ENCODE measurements around the gene LRP5. TPM values are rescaled to one million over a fixed set of nuclear protein-coding genes. Genes with fewer than 3 reads are reported as not detected.

The LRP5 gene
- total RNA-seq, 1 experiment from 2014 or later: 55.2 TPM

GRCh38 chr11:68448604-68449011, 136.2 kb downstream of the LRP5 start:
- RAD21 ChIA-PET (ENCODE audit: low non-redundant PET in 1 of 2, low total read pairs in 2 of 2, uncharacterized antibody in 2 of 2, unreplicated experiment in 2 of 2): no interaction called here
- POLR2A ChIA-PET: no interaction called here

More at GRCh38 chr11:68448604-68449011, 136.2 kb downstream of the LRP5 start:
- TF ChIP-seq EGR1 (IDR thresholded peaks at IDR 0.05; ENCODE audit: low read depth) (no peak), TCF7L2 (IDR thresholded peaks at IDR 0.05; ENCODE audit: borderline replicate concordance, extremely low read depth, insufficient read depth, insufficient read length) (no peak), SP1 (IDR thresholded peaks at IDR 0.05; ENCODE audit: low read depth) (no peak), CTCF (IDR thresholded peaks at IDR 0.05 in 2 of 3, conservative IDR thresholded peaks at IDR 0.05 in 1 of 3; ENCODE audit: borderline replicate concordance in 1 of 3, insufficient read depth in 1 of 3, low read depth in 2 of 3, low read length in 2 of 3) (no peak), ATF3 (IDR thresholded peaks at IDR 0.05) (no peak), SRF (IDR thresholded peaks at IDR 0.05; ENCODE audit: low read depth) (no peak), ZFX (IDR thresholded peaks at IDR 0.05) (no peak), FOSL1 (IDR thresholded peaks at IDR 0.05; ENCODE audit: low read depth) (no peak)
- Histone ChIP-seq H3K4me2 (ENCODE audit: low read length) (no peak overlapping the region), H2AFZ (ENCODE audit: low read depth, low read length, poor library complexity, severe bottlenecking) (no peak overlapping the region), H4K20me1 (ENCODE audit: insufficient read depth) (no peaks in the 10 kb centered on the region), H3K4me1 (ENCODE audit: control insufficient read depth in 1 of 2, insufficient read depth in 2 of 2, low read length in 2 of 2) (no peaks in the 10 kb centered on the region), H3K4me3 (replicated peaks in 1 of 2; ENCODE audit: low read depth in 1 of 2, low read length in 2 of 2) (no peak overlapping the region), H3K9me2 (ENCODE audit: insufficient read depth) (no peaks in the 10 kb centered on the region), H3K9me3 (ENCODE audit: control insufficient read depth in 1 of 2, insufficient read depth in 1 of 2, low read depth in 1 of 2, low read length in 2 of 2) (no peaks in the 10 kb centered on the region), H3K36me3 (ENCODE audit: control insufficient read depth in 1 of 2, insufficient read depth in 2 of 2, low read length in 2 of 2) (peaks cover 5 to 8% of the 10 kb centered on the region in 2 experiments; a peak in 3 of 4 replicates), H3K27me3 (ENCODE audit: insufficient read depth, low read length) (no peaks in the 10 kb centered on the region), H3K27ac (ENCODE audit: low read depth, low read length) (no peak overlapping the region), H3K79me2 (ENCODE audit: insufficient read depth, low read length) (no peaks in the 10 kb centered on the region), H3K9ac (ENCODE audit: low read length) (no peak overlapping the region)
- CTCF ChIA-PET: interaction anchor here (0.8 kb wide), 1 partner anchor 191 kb away, joined by 3 read pairs; no protein-coding TSS in a partner anchor
- no peak for DNase-seq (ENCODE audit: low read depth, low spot score)
- intact Hi-C loops (cut with micrococcal nuclease): no loop called here
- BruUV-seq (replicated peaks): no TSS peak
- ATAC-seq: no peak

Data from HCT116 (cell line).